SU-DHL-6 (cell line): Measurements from ENCODE around the gene ZC3H14.

ENCODE experiments used
- H2AFZ ChIP-seq: fragments of 200-600 bp; sonication (generic); 2 replicates; pipeline ENCODE4 v1.6.1; 2014; ENCODE audit warnings: low read depth, mild to moderate bottlenecking, moderate library complexity, mixed read lengths, antibody characterized with exemption, low read length; ENCODE audit not compliant: severe bottlenecking
- H3F3A ChIP-seq: fragments of 200-600 bp; shearing (Covaris generic); 2 replicates; pipeline ENCODE4 v1.6.0; 2016; ENCODE audit warnings: antibody characterized with exemption, mild to moderate bottlenecking; ENCODE audit not compliant: insufficient read depth
- H3K27ac ChIP-seq: fragments of 200-600 bp; sonication (generic); 2 replicates; pipeline ENCODE4 v1.5.1; 2016; ENCODE audit warnings: low read depth, mild to moderate bottlenecking, low read length, moderate library complexity, mixed read lengths
- H3K27me3 ChIP-seq: fragments of 200-600 bp; sonication (generic), shearing (Covaris generic); 2 replicates; pipeline ENCODE4 v1.6.0; 2014; ENCODE audit warnings: mild to moderate bottlenecking, low read length
- H3K36me3 ChIP-seq: fragments of 200-600 bp; sonication (generic); 2 replicates; pipeline ENCODE4 v1.6.1; 2014; ENCODE audit warnings: mild to moderate bottlenecking, low read length, mixed read lengths
- H3K4me2 ChIP-seq: fragments of 300-600, 200-600 bp; shearing (Covaris generic), sonication (generic); 2 replicates; pipeline ENCODE4 v1.6.0; 2014; ENCODE audit warnings: low read length, low read depth, mild to moderate bottlenecking; ENCODE audit not compliant: poor library complexity, severe bottlenecking
- H3K4me3 ChIP-seq: fragments of 200-600 bp; sonication (generic); 2 replicates; pipeline ENCODE4 v1.5.1; 2014; ENCODE audit warnings: antibody characterized with exemption, low read length, mild to moderate bottlenecking, mixed read lengths; ENCODE audit not compliant: insufficient read depth, poor library complexity, severe bottlenecking
- H3K79me2 ChIP-seq: fragments of 200-600 bp; sonication (generic); 2 replicates; pipeline ENCODE4 v1.6.1; 2014; ENCODE audit warnings: mild to moderate bottlenecking, low read length, moderate library complexity; ENCODE audit not compliant: insufficient read depth
- H3K9ac ChIP-seq: fragments of 200-600 bp; sonication (generic); 2 replicates; pipeline ENCODE4 v1.7.0; 2014; ENCODE audit warnings: mild to moderate bottlenecking, low read length
- H3K9me2 ChIP-seq: fragments of 200-600 bp; sonication (generic); replicated peaks from 2 replicates; pipeline ENCODE4 v1.6.1; 2014; ENCODE audit warnings: low read length; ENCODE audit not compliant: insufficient read depth
- H3K9me3 ChIP-seq: fragments of 200-600 bp; sonication (generic); 2 replicates; pipeline ENCODE4 v1.6.1; 2014; ENCODE audit warnings: low read length, mixed read lengths; ENCODE audit not compliant: insufficient read depth
- H4K20me1 ChIP-seq: fragments of 200-600 bp; sonication (generic); 2 replicates; pipeline ENCODE4 v1.6.1; 2014; ENCODE audit warnings: low read depth, mild to moderate bottlenecking, antibody characterized with exemption, low read length, moderate library complexity, mixed read lengths
- EZH2phosphoT487 ChIP-seq: fragments of 200-600 bp; sonication (generic), shearing (Covaris generic); conservative IDR thresholded peaks from 2 replicates; pipeline ENCODE4 v1.6.1; 2018; ENCODE audit warnings: mild to moderate bottlenecking, antibody characterized with exemption, low read length, moderate library complexity, mixed read lengths
- TF ChIP-seq, protein P1 (sequence below): fragments of 200-600 bp; sonication (generic); IDR thresholded peaks from one replicate; pipeline ENCODE4 v1.5.1; 2017; ENCODE audit warnings: antibody characterized with exemption, mild to moderate bottlenecking, low read length, moderate library complexity; ENCODE audit not compliant: insufficient read depth, poor library complexity, severe bottlenecking

Gene ZC3H14

DNA sequence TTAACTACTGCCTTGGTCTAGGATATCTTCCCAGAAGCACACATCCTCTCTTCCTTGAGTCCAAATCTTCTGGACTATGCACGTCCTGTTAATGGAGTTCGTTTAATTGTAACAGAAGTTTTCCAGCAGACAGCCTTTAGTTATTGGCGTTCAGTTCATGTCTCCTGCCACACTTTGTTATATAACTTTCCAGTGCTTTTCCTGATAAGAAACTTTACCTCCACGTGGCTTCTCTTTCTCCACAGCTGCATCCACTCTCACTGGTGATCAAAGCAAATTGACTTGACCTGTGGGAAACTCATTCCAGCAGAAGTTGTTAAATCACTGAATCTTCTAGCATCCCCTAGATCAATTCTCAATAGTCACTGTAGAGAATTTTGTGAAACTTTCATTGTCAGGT is 27.0 kb upstream of the ZC3H14 start:
- no peaks in the 10 kb centered on the region for H3K27me3 ChIP-seq
- no peaks in the 10 kb centered on the region for H3K9me2 ChIP-seq
- no peaks in the 10 kb centered on the region for H3F3A ChIP-seq
- no peak for TF ChIP-seq EZH2phosphoT487
- TF ChIP-seq, protein P1, sequence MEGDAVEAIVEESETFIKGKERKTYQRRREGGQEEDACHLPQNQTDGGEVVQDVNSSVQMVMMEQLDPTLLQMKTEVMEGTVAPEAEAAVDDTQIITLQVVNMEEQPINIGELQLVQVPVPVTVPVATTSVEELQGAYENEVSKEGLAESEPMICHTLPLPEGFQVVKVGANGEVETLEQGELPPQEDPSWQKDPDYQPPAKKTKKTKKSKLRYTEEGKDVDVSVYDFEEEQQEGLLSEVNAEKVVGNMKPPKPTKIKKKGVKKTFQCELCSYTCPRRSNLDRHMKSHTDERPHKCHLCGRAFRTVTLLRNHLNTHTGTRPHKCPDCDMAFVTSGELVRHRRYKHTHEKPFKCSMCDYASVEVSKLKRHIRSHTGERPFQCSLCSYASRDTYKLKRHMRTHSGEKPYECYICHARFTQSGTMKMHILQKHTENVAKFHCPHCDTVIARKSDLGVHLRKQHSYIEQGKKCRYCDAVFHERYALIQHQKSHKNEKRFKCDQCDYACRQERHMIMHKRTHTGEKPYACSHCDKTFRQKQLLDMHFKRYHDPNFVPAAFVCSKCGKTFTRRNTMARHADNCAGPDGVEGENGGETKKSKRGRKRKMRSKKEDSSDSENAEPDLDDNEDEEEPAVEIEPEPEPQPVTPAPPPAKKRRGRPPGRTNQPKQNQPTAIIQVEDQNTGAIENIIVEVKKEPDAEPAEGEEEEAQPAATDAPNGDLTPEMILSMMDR: no peak
- H4K20me1 ChIP-seq: no peaks in the 10 kb centered on the region
- no peak overlapping the region for H3K9ac ChIP-seq
- no peak overlapping the region for H3K27ac ChIP-seq
- H3K36me3 ChIP-seq: no peaks in the 10 kb centered on the region
- H2AFZ ChIP-seq: no peak overlapping the region
- no peaks in the 10 kb centered on the region for H3K9me3 ChIP-seq
- H3K4me2 ChIP-seq: no peak overlapping the region
- H3K79me2 ChIP-seq: no peaks in the 10 kb centered on the region
- H3K4me3 ChIP-seq: no peak overlapping the region

DNA sequence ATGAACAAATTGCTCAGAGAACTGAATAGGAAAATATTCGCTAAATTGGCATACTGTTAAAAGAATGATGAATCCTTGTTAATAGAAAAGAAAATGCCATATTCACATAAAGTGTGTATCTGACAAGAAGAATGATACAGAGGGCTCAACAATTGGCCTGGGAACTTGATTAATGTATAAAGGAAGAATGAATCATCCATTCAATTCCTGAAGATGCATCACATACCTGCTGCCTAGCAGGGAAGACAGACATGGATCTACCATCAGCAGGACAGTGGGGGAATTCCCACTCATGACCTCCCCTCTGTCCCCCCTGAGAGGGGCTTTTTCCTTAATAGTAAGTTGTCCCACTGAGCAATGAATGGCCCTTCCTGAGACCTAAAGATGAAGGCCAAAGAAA is 21.5 kb upstream of the ZC3H14 start:
- no peak for TF ChIP-seq EZH2phosphoT487
- TF ChIP-seq, protein P1: no peak
- no peaks in the 10 kb centered on the region for H3F3A ChIP-seq
- H3K4me2 ChIP-seq: no peak overlapping the region
- no peak overlapping the region for H3K4me3 ChIP-seq
- H4K20me1 ChIP-seq: no peaks in the 10 kb centered on the region
- no peaks in the 10 kb centered on the region for H3K9me2 ChIP-seq
- H3K27me3 ChIP-seq: no peaks in the 10 kb centered on the region
- no peaks in the 10 kb centered on the region for H3K36me3 ChIP-seq
- H2AFZ ChIP-seq: no peak overlapping the region
- no peaks in the 10 kb centered on the region for H3K79me2 ChIP-seq
- H3K27ac ChIP-seq: no peak overlapping the region
- H3K9ac ChIP-seq: no peak overlapping the region
- H3K9me3 ChIP-seq: no peaks in the 10 kb centered on the region

DNA sequence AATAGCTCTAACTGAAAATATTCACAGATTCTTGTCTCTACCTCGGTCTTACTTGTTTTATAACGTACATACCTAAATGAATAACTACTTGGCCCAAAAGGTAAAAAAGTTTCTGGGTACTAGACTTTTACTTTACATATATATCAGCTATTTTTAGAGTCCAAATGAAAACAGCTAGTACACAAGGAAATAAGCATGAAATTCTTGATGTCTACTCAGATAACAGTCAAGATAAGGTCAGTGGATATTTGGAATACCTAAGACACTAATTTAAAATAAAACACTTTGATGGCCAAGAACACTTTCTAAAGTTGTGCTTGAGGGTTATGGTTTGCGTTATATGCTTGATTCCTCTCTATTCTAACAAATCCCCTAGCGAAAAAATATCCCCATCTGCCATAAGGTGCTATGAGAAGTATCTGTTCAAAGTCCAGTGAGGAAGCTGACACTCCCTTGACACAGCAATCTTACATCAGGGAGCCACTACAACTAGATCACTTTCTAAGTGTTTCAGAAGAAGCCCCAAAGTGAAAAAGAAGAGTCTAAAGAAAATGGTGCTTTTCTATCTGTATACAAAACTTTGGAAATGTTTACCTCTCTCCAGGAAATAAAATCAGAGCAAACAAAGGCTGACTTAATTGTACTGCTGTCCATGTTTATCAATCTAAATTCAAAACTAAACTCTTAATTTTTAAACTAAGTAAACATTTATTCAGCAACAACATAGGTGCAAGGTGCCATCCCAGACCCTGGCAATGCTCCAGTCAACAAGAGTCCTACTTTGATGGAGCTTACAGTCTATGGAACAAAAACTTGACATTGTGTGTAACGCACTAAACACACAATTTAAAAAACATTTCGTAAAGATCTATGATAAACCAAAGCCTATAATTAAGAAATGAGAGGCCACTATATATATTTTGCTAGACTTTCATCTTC is 19.7 kb upstream of the ZC3H14 start:
- Histone ChIP-seq H3K4me3 (no peak overlapping the region), H3K27me3 (no peaks in the 10 kb centered on the region), H3K36me3 (no peaks in the 10 kb centered on the region), H3K9me2 (no peaks in the 10 kb centered on the region), H3K79me2 (no peaks in the 10 kb centered on the region), H2AFZ (no peak overlapping the region), H3K9ac (no peak overlapping the region), H3K27ac (no peak overlapping the region), H3K4me2 (no peak overlapping the region), H4K20me1 (no peaks in the 10 kb centered on the region), H3F3A (no peaks in the 10 kb centered on the region), H3K9me3 (no peaks in the 10 kb centered on the region)
- TF ChIP-seq, protein P1: no peak
- no peak for TF ChIP-seq EZH2phosphoT487
